Measurements from ENCODE around the gene TSG101.
A peak's percentile ranks its signal among the peaks of the same experiment; 100 is the strongest.

TSG101 gene

GRCh38 chr11:18564149-18564548 lies 37.4 kb upstream of the TSG101 start:
- H3K18ac ChIP-seq (ENCODE audit: low read length): no peak overlapping the region
- H3K14ac ChIP-seq (ENCODE audit: low read length): no peak overlapping the region
- H2BK120ac ChIP-seq (ENCODE audit: insufficient read depth, low read length, poor library complexity): no peak overlapping the region
- H3K4me2 ChIP-seq (ENCODE audit: low read length): no peak overlapping the region
- H2AFZ ChIP-seq (ENCODE audit: insufficient read depth, low read length, poor library complexity): no peak overlapping the region
- no peak overlapping the region for H4K91ac ChIP-seq (ENCODE audit: low read depth, low read length)
- peaks cover 15 to 24% of the 10 kb centered on the region in 2 experiments for H3K36me3 ChIP-seq (ENCODE audit: control insufficient read depth in 1 of 2, insufficient read depth in 2 of 2, low read length in 2 of 2)
- H3K23ac ChIP-seq (ENCODE audit: low read length): no peak overlapping the region
- no peak overlapping the region for H3K27ac ChIP-seq (ENCODE audit: low read depth, low read length)
- no peaks in the 10 kb centered on the region for H3K79me2 ChIP-seq (ENCODE audit: control insufficient read depth, insufficient read depth, low read length, poor library complexity)
- H3K79me1 ChIP-seq (ENCODE audit: low read length): no peaks in the 10 kb centered on the region
- no peak overlapping the region for H4K8ac ChIP-seq (ENCODE audit: low read depth, low read length)
- no peak overlapping the region for H4K12ac ChIP-seq (ENCODE audit: low read depth, low read length)
- H3K9me3 ChIP-seq (ENCODE audit: insufficient read depth, low read depth, low read length): no peaks in the 10 kb centered on the region
- no peak for DNase-seq
- no peak overlapping the region for H2BK5ac ChIP-seq (ENCODE audit: low read depth, low read length, poor library complexity)
- H3K4me3 ChIP-seq (ENCODE audit: low read depth, low read length): no peak overlapping the region
- H3K4me1 ChIP-seq (ENCODE audit: control insufficient read depth in 1 of 2, insufficient read depth in 2 of 2, low read length in 2 of 2): no peaks in the 10 kb centered on the region
- H3K27me3 ChIP-seq (ENCODE audit: insufficient read depth, low read length): no peaks in the 10 kb centered on the region
- H2AK5ac ChIP-seq (ENCODE audit: low read length): no peak overlapping the region
- no peak overlapping the region for H3K4ac ChIP-seq (ENCODE audit: low read depth, low read length)
- no peak overlapping the region for H2BK12ac ChIP-seq (ENCODE audit: low read length)
- H3K9ac ChIP-seq (ENCODE audit: low read length): no peak overlapping the region

DNA sequence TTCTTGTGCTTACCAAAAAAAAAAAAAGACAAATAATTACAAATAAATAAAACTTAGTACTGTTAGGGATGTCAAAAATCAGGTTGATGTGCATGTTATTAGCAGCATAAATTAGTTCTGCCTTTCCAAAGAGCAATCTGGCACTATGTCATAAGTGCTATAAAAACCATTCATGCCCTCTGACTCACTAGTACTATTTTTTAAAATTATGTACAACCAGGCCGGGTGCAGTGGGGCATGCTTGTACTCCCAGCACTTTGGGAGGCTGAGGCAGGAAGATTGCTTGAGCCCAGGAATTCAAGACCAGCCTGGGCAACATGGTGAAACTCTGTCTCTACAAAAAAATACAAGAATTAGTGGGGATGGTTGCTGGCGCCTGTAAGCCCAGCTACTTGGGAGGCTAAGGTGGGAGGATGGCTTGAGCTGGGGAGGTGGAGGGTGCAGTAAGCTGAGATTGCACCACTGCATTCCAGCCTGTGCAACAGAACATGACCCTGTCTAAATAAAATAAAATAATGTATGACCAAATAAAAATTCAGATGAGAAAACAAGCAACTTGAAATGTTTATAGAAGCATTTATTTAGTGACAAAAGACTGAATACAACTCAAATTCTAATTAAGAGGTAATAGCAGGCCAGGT lies 36.5 kb upstream of the TSG101 start:
- no peak overlapping the region for H2AFZ ChIP-seq (ENCODE audit: insufficient read depth, low read length, poor library complexity)
- H3K79me1 ChIP-seq (ENCODE audit: low read length): no peaks in the 10 kb centered on the region
- no peak overlapping the region for H3K14ac ChIP-seq (ENCODE audit: low read length)
- H3K27ac ChIP-seq (ENCODE audit: low read depth, low read length): no peak overlapping the region
- H2AK5ac ChIP-seq (ENCODE audit: low read length): no peak overlapping the region
- no peaks in the 10 kb centered on the region for H3K79me2 ChIP-seq (ENCODE audit: control insufficient read depth, insufficient read depth, low read length, poor library complexity)
- WGBS (ENCODE audit: extremely low coverage, insufficient coverage, insufficient read length): no CpG with 5 or more reads among the region's 2 CpGs
- no peak overlapping the region for H3K4me3 ChIP-seq (ENCODE audit: low read depth, low read length)
- no peak overlapping the region for H2BK120ac ChIP-seq (ENCODE audit: insufficient read depth, low read length, poor library complexity)
- no peak overlapping the region for H3K9ac ChIP-seq (ENCODE audit: low read length)
- peaks cover 16 to 28% of the 10 kb centered on the region in 2 experiments for H3K36me3 ChIP-seq (ENCODE audit: control insufficient read depth in 1 of 2, insufficient read depth in 2 of 2, low read length in 2 of 2)
- H3K4me1 ChIP-seq (ENCODE audit: control insufficient read depth in 1 of 2, insufficient read depth in 2 of 2, low read length in 2 of 2): no peaks in the 10 kb centered on the region
- no peak overlapping the region for H3K4ac ChIP-seq (ENCODE audit: low read depth, low read length)
- H4K91ac ChIP-seq (ENCODE audit: low read depth, low read length): no peak overlapping the region
- no peak overlapping the region for H4K8ac ChIP-seq (ENCODE audit: low read depth, low read length)
- H3K4me2 ChIP-seq (ENCODE audit: low read length): no peak overlapping the region
- no peaks in the 10 kb centered on the region for H3K9me3 ChIP-seq (ENCODE audit: insufficient read depth, low read depth, low read length)
- no peaks in the 10 kb centered on the region for H3K27me3 ChIP-seq (ENCODE audit: insufficient read depth, low read length)
- no peak overlapping the region for H2BK5ac ChIP-seq (ENCODE audit: low read depth, low read length, poor library complexity)
- no peak overlapping the region for H3K23ac ChIP-seq (ENCODE audit: low read length)
- H4K12ac ChIP-seq (ENCODE audit: low read depth, low read length): no peak overlapping the region
- H2BK12ac ChIP-seq (ENCODE audit: low read length): no peak overlapping the region
- DNase-seq: no peak
- H3K18ac ChIP-seq (ENCODE audit: low read length): no peak overlapping the region

DNA sequence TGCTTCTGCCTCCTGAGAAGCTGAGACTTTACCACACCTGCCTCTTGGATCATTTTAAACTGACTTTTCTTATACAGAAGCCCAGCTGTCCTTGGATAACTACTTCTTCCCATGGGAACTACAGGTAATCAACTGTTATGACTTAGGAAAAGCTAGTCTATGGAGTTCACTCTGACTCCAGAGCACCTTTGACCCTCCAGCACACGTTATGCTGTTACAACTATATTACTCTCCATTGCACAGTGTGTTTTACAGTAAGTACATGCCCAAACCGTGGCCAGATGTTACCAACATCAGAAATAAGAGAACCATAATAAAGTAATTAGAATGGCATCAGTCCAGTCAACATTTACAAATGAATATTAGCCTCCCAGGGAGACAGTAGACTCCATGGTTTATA lies 21.3 kb upstream of the TSG101 start:
- no peak for DNase-seq
- H3K27me3 ChIP-seq (ENCODE audit: insufficient read depth, low read length): no peaks in the 10 kb centered on the region
- WGBS (ENCODE audit: extremely low coverage, insufficient coverage, insufficient read length): no CpG with 5 or more reads among the region's 2 CpGs

GRCh38 chr11:18540207-18541009 lies 13.7 kb upstream of the TSG101 start:
- no peak overlapping the region for H3K4ac ChIP-seq (ENCODE audit: low read depth, low read length)
- H3K23ac ChIP-seq (ENCODE audit: low read length): no peak overlapping the region
- H2AK5ac ChIP-seq (ENCODE audit: low read length): no peak overlapping the region
- no peak overlapping the region for H4K12ac ChIP-seq (ENCODE audit: low read depth, low read length)
- H3K9me3 ChIP-seq (ENCODE audit: insufficient read depth, low read depth, low read length): no peaks in the 10 kb centered on the region
- no peak overlapping the region for H3K9ac ChIP-seq (ENCODE audit: low read length)
- H3K4me2 ChIP-seq (ENCODE audit: low read length): no peak overlapping the region
- no peaks in the 10 kb centered on the region for H3K79me1 ChIP-seq (ENCODE audit: low read length)
- H2BK12ac ChIP-seq (ENCODE audit: low read length): no peak overlapping the region
- no peak overlapping the region for H3K14ac ChIP-seq (ENCODE audit: low read length)
- no peaks in the 10 kb centered on the region for H3K79me2 ChIP-seq (ENCODE audit: control insufficient read depth, insufficient read depth, low read length, poor library complexity)
- no peak overlapping the region for H2BK5ac ChIP-seq (ENCODE audit: low read depth, low read length, poor library complexity)
- H2BK120ac ChIP-seq (ENCODE audit: insufficient read depth, low read length, poor library complexity): no peak overlapping the region
- no peak overlapping the region for H4K8ac ChIP-seq (ENCODE audit: low read depth, low read length)
- no CpG with 5 or more reads among the region's 1 CpG for WGBS (ENCODE audit: extremely low coverage, insufficient coverage, insufficient read length)
- H3K4me3 ChIP-seq (ENCODE audit: low read depth, low read length): no peak overlapping the region
- H3K27ac ChIP-seq (ENCODE audit: low read depth, low read length): no peak overlapping the region
- peak in 1 of 2 donors; percentile 54 for DNase-seq
- H2AFZ ChIP-seq (ENCODE audit: insufficient read depth, low read length, poor library complexity): no peak overlapping the region
- H3K4me1 ChIP-seq (ENCODE audit: control insufficient read depth in 1 of 2, insufficient read depth in 2 of 2, low read length in 2 of 2): no peaks in the 10 kb centered on the region
- peaks cover 6 to 12% of the 10 kb centered on the region in 2 experiments for H3K36me3 ChIP-seq (ENCODE audit: control insufficient read depth in 1 of 2, insufficient read depth in 2 of 2, low read length in 2 of 2)
- H4K91ac ChIP-seq (ENCODE audit: low read depth, low read length): no peak overlapping the region
- no peaks in the 10 kb centered on the region for H3K27me3 ChIP-seq (ENCODE audit: insufficient read depth, low read length)
- H3K18ac ChIP-seq (ENCODE audit: low read length): no peak overlapping the region

More for the DNA sequence above, 21.3 kb upstream of the TSG101 start:
- no peak overlapping the region for H3K23ac ChIP-seq (ENCODE audit: low read length)
- H3K79me1 ChIP-seq (ENCODE audit: low read length): no peaks in the 10 kb centered on the region
- H3K4me2 ChIP-seq (ENCODE audit: low read length): no peak overlapping the region
- no peak overlapping the region for H3K14ac ChIP-seq (ENCODE audit: low read length)
- H3K9me3 ChIP-seq (ENCODE audit: insufficient read depth, low read depth, low read length): no peaks in the 10 kb centered on the region
- H3K4ac ChIP-seq (ENCODE audit: low read depth, low read length): no peak overlapping the region
- no peak overlapping the region for H2AK5ac ChIP-seq (ENCODE audit: low read length)
- no peak overlapping the region for H3K27ac ChIP-seq (ENCODE audit: low read depth, low read length)
- no peak overlapping the region for H2BK12ac ChIP-seq (ENCODE audit: low read length)
- H2AFZ ChIP-seq (ENCODE audit: insufficient read depth, low read length, poor library complexity): no peak overlapping the region
- no peaks in the 10 kb centered on the region for H3K4me1 ChIP-seq (ENCODE audit: control insufficient read depth in 1 of 2, insufficient read depth in 2 of 2, low read length in 2 of 2)
- H4K8ac ChIP-seq (ENCODE audit: low read depth, low read length): no peak overlapping the region
- no peak overlapping the region for H2BK5ac ChIP-seq (ENCODE audit: low read depth, low read length, poor library complexity)
- peaks cover 12 to 13% of the 10 kb centered on the region in 2 experiments for H3K36me3 ChIP-seq (ENCODE audit: control insufficient read depth in 1 of 2, insufficient read depth in 2 of 2, low read length in 2 of 2)
- H3K4me3 ChIP-seq (ENCODE audit: low read depth, low read length): no peak overlapping the region
- no peaks in the 10 kb centered on the region for H3K79me2 ChIP-seq (ENCODE audit: control insufficient read depth, insufficient read depth, low read length, poor library complexity)
- no peak overlapping the region for H3K9ac ChIP-seq (ENCODE audit: low read length)
- H2BK120ac ChIP-seq (ENCODE audit: insufficient read depth, low read length, poor library complexity): no peak overlapping the region
- H3K18ac ChIP-seq (ENCODE audit: low read length): no peak overlapping the region
- no peak overlapping the region for H4K12ac ChIP-seq (ENCODE audit: low read depth, low read length)
- no peak overlapping the region for H4K91ac ChIP-seq (ENCODE audit: low read depth, low read length)

Data from trophoblast cell (in vitro differentiated cells and primary cell).